Measurements from ENCODE around the gene RPE.

GRCh38 chr2:209965723-209966122 lies 36.7 kb upstream of the RPE start:
- TF ChIP-seq FOXK2 (IDR thresholded peaks at IDR 0.05) (no peak), SUZ12 (IDR thresholded peaks at IDR 0.05) (no peak), BHLHE40 (IDR thresholded peaks at IDR 0.05; ENCODE audit: borderline replicate concordance) (no peak), FOXA1 (IDR thresholded peaks at IDR 0.05) (no peak), ARNT (IDR thresholded peaks at IDR 0.05) (no peak), NFRKB (IDR thresholded peaks at IDR 0.05) (no peak), TARDBP (IDR thresholded peaks at IDR 0.05) (no peak), SP1 (IDR thresholded peaks at IDR 0.05) (no peak), FOXM1 (IDR thresholded peaks at IDR 0.05; ENCODE audit: borderline replicate concordance) (no peak), HDGF (IDR thresholded peaks at IDR 0.05; ENCODE audit: borderline replicate concordance) (no peak), ELF4 (IDR thresholded peaks at IDR 0.05) (no peak), ZNF384 (IDR thresholded peaks at IDR 0.05) (no peak)
- TF ChIP-seq, protein P1, sequence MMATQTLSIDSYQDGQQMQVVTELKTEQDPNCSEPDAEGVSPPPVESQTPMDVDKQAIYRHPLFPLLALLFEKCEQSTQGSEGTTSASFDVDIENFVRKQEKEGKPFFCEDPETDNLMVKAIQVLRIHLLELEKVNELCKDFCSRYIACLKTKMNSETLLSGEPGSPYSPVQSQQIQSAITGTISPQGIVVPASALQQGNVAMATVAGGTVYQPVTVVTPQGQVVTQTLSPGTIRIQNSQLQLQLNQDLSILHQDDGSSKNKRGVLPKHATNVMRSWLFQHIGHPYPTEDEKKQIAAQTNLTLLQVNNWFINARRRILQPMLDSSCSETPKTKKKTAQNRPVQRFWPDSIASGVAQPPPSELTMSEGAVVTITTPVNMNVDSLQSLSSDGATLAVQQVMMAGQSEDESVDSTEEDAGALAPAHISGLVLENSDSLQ (IDR thresholded peaks at IDR 0.05), result no peak
